ENCODE measurements around the gene ENO2.

GRCh38 chr12:6960593-6961277 lies 46.4 kb downstream of the ENO2 start:
- TF ChIP-seq POLR2A (IDR thresholded peaks at IDR 0.05; ENCODE audit: low read depth, low read length) (peak; percentile 53; the same call in 1 of the 2 replicates), POLR2AphosphoS5 (IDR thresholded peaks at IDR 0.05; ENCODE audit: low read depth, low read length) (no peak), POU2F2 (IDR thresholded peaks at IDR 0.05; ENCODE audit: low read depth, low read length) (no peak), TAF1 (IDR thresholded peaks at IDR 0.05; ENCODE audit: low read depth, low read length) (no peak), PAX5 (IDR thresholded peaks at IDR 0.05; ENCODE audit: insufficient read depth, low read length, severe bottlenecking) (no peak)
